ENCODE results near the gene COPS7A. TPM values are rescaled to one million over a fixed set of nuclear protein-coding genes. Genes with fewer than 3 reads are reported as not detected.

The COPS7A gene
- total and polyA plus RNA-seq, 9 of the 15 experiments (the other 6 are each of a cell fraction or from before 2014, with no cell fraction given), result 12.7 to 36.0 (median 24.3) TPM

- POLR2A ChIA-PET, result interaction anchor here (0.7 to 3.2 kb wide), 9 partner anchors 10 to 200 kb away, joined by 3 to 17 read pairs (median 4); partner anchors contain the start of genes COPS7A, MLF2, NOP2 and RNU7-1
- Histone ChIP-seq H3K9me3 (replicated peaks; ENCODE audit: control insufficient read depth, insufficient read depth, low read depth, low read length) (no peaks in the 10 kb centered on the region), H3K79me2 (ENCODE audit: control insufficient read depth, insufficient read depth, low read length) (peaks cover 27% of the 10 kb centered on the region), H2AFZ (ENCODE audit: low read depth, low read length) (peak overlapping the region; percentile 68), H3K27ac (ENCODE audit: extremely low read depth, low read depth, low read length) (peak overlapping the region; percentile 89), H3K36me3 (ENCODE audit: control insufficient read depth, insufficient read depth, low read length) (peaks cover 32% of the 10 kb centered on the region; the same call in 2 of the 3 replicates), H4K20me1 (replicated peaks; ENCODE audit: control insufficient read depth, insufficient read depth, low read length) (no peaks in the 10 kb centered on the region), H3K9me1 (ENCODE audit: control insufficient read depth, insufficient read depth, low read length) (no peaks in the 10 kb centered on the region), H3K9ac (ENCODE audit: insufficient read depth in 1 of 2, low read depth in 2 of 2, low read length in 2 of 2) (peak overlapping the region; percentile 91 to 94), H3K27me3 (ENCODE audit: control insufficient read depth in 2 of 2, insufficient read depth in 2 of 2, low read length in 2 of 2) (no peaks in the 10 kb centered on the region; a peak in 1 of 5 replicates), H3K4me3 (peak overlapping the region; percentile 80), H3K4me1 (replicated peaks in 1 of 2; ENCODE audit: control insufficient read depth in 2 of 2, insufficient read depth in 2 of 2, low read length in 2 of 2) (peaks cover 29 to 40% of the 10 kb centered on the region in 2 experiments; a peak in 4 of 5 replicates), H3K4me2 (ENCODE audit: insufficient read depth, low read length) (peak overlapping the region; percentile 98)
- intact Hi-C loops (cut with micrococcal nuclease), result loop anchor here (1.0 kb wide), 1 partner anchor 14 kb away; the partner anchor contains the start of gene MLF2
- DNase-seq (ENCODE audit: extremely low read depth in 1 of 4, low spot score in 3 of 4) (peak in 3 of 4 experiments; percentile 39 to 44 (median 43)), ATAC-seq (peak; percentile 2; the same call in 2 of the 3 replicates), FAIRE-seq (peak; percentile 65)
- 2% methylated on average over 26 of the region's 44 CpGs for WGBS (ENCODE audit: insufficient coverage, low coverage, missing lambda C conversion rate)
- in situ Hi-C loops (cut with MboI), result no loop called here
- no TSS peak for BruUV-seq (replicated peaks)
- CTCF ChIA-PET (ENCODE audit: low intra/inter-chr PET ratio), result interaction anchor here (0.6 to 0.7 kb wide), 3 partner anchors 12 to 65 kb away, joined by 3 to 5 read pairs (median 3); no protein-coding TSS in a partner anchor
- peak; percentile 5; the same call in 1 of the 2 replicates for TF ChIP-seq PHF8 (IDR thresholded peaks at IDR 0.05; ENCODE audit: borderline replicate concordance, low read length)
- TF ChIP-seq ZNF263 (CRISPR knock-in tag; IDR thresholded peaks at IDR 0.05; ENCODE audit: borderline replicate concordance), result peak; percentile 86
- TF ChIP-seq ETV5 (CRISPR knock-in tag; IDR thresholded peaks at IDR 0.05; ENCODE audit: low read depth), result 0 out of 2 replicates have a peak, but pooled peaks have one; percentile 25
- peak; percentile 19; the same call in 1 of the 2 replicates for TF ChIP-seq MYC (IDR thresholded peaks at IDR 0.05; ENCODE audit: low read depth, low read length)
- no peak for TF ChIP-seq MYC (CRISPR knock-in tag; IDR thresholded peaks at IDR 0.05; ENCODE audit: borderline replicate concordance, low read depth)
- 0 out of 2 replicates have a peak, but pooled peaks have one; percentile 15 for TF ChIP-seq BHLHE40 (IDR thresholded peaks at IDR 0.05; ENCODE audit: low read length)
- 0 out of 2 replicates have a peak, but pooled peaks have one; percentile 23 for TF ChIP-seq MGA (IDR thresholded peaks at IDR 0.05)
- TF ChIP-seq SP1 (CRISPR knock-in tag; IDR thresholded peaks at IDR 0.05), result 0 out of 2 replicates have a peak, but pooled peaks have one; percentile 3
These were observed 43.8 kb downstream of the COPS7A start for GRCh38 chr12:6767353-6768319.

Measured in K562 (cell line).